ENCODE results near the gene DIAPH2.

DNA sequence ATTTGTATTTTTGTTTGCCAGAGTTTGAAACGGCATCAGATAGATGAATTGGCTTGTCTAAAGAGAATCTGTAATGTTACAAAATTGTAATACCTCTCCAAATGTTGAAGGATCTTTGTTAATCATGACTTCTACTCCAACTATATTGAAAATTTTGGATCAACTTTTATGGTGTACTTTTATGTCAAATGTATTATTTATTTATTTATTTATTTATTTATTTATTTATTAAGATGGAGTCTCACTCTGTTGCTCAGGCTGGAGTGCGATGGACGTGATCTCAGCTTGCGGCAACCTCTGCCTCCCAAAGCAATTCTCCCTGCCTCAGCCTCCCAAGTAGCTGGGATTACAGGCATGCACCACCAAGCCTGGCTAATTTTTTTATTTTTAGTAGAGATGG is 235.0 kb downstream of the DIAPH2 start:
- TF ChIP-seq POLR2AphosphoS5 (IDR thresholded peaks at IDR 0.05), result no peak
- TF ChIP-seq, protein P1, sequence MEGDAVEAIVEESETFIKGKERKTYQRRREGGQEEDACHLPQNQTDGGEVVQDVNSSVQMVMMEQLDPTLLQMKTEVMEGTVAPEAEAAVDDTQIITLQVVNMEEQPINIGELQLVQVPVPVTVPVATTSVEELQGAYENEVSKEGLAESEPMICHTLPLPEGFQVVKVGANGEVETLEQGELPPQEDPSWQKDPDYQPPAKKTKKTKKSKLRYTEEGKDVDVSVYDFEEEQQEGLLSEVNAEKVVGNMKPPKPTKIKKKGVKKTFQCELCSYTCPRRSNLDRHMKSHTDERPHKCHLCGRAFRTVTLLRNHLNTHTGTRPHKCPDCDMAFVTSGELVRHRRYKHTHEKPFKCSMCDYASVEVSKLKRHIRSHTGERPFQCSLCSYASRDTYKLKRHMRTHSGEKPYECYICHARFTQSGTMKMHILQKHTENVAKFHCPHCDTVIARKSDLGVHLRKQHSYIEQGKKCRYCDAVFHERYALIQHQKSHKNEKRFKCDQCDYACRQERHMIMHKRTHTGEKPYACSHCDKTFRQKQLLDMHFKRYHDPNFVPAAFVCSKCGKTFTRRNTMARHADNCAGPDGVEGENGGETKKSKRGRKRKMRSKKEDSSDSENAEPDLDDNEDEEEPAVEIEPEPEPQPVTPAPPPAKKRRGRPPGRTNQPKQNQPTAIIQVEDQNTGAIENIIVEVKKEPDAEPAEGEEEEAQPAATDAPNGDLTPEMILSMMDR (IDR thresholded peaks at IDR 0.05 in 8 of 11, conservative IDR thresholded peaks at IDR 0.05 in 3 of 11), result no peak
- TF ChIP-seq POLR2A (IDR thresholded peaks at IDR 0.05), result no peak

Data from spleen (tissue), 7 donors.